Upper lobe of left lung (tissue), 6 donors: ENCODE measurements around the gene AP2A2. TPM values are rescaled to one million over a fixed set of nuclear protein-coding genes. Genes with fewer than 3 reads are reported as not detected.

Experiments used
- ATAC-seq, 2 donors: fragments of 200-7000 bp; cut with Tn5 transposase; one replicate each; pipeline ENCODE4 v1.9.1; 2022; ENCODE audit warnings: mild to moderate bottlenecking in 2 of 2, moderate library complexity in 2 of 2; ENCODE audit not compliant: low FRiP score in 2 of 2
- DNase-seq, 2 donors: peaks; one replicate each; pipeline ENCODE4 v3.0.0-alpha.2; 2019 to 2020
- H3K27ac ChIP-seq, 4 donors: fragments of 200-600 bp; sonication (generic); one replicate each; pipeline ENCODE4 v1.5.1; 2016 to 2019
- H3K27me3 ChIP-seq, 4 donors: fragments of 200-600 bp; sonication (generic); one replicate each; pipeline ENCODE4 v1.5.1; 2017 to 2019
- H3K36me3 ChIP-seq, 4 donors: fragments of 200-600 bp; sonication (generic); one replicate each; pipeline ENCODE4 v1.5.1; 2016 to 2019
- H3K4me1 ChIP-seq, 4 donors: fragments of 200-600 bp; sonication (generic); one replicate each; pipeline ENCODE4 v1.5.1; 2018 to 2019
- H3K4me3 ChIP-seq, 4 donors: fragments of 200-600 bp; sonication (generic); one replicate each; pipeline ENCODE4 v1.5.1; 2017 to 2019; ENCODE audit warnings: mild to moderate bottlenecking in 2 of 4, moderate library complexity in 1 of 4
- H3K9me3 ChIP-seq, 4 donors: fragments of 200-600 bp; sonication (generic); one replicate each; pipeline ENCODE4 v1.5.1; 2018 to 2019
- EP300 ChIP-seq, 4 donors: sonication (generic); formaldehyde crosslinking; IDR thresholded peaks; one replicate each; pipeline ENCODE4 v1.5.1; 2017; ENCODE audit warnings: antibody characterized with exemption in 4 of 4, control low read depth in 2 of 4
- POLR2A ChIP-seq, 4 donors: fragments of 450-650 bp; IDR thresholded peaks; one replicate each; pipeline ENCODE4 v1.5.1; 2016 to 2017; ENCODE audit warnings: antibody characterized with exemption in 4 of 4, mild to moderate bottlenecking in 2 of 4
- POLR2AphosphoS5 ChIP-seq, 2 donors: sonication (generic); formaldehyde crosslinking; IDR thresholded peaks; one replicate each; pipeline ENCODE4 v1.5.1; 2017; ENCODE audit warnings: antibody characterized with exemption in 2 of 2
- WGBS, 2 donors: methylation state at CpG; one replicate each; pipeline ENCODE4 v1.1.5; 2017 to 2018; 5-methylcytosine and 5-hydroxymethylcytosine counted together
- total RNA-seq, 6 donors: library from RNA; depleted of rRNA in 4 of 6; stranded (reverse); fragments of >200 nt in 4 of 6; gene quantifications; one replicate each; pipeline versions ENCODE4 v1.1.0 to v1.2.1, GENCODE V29; 2016 to 2021
- TF ChIP-seq, protein P1 (sequence below), 6 experiments: fragments of 450-650 bp in 4 of 6; fragments of 200-600 bp in 2 of 6; sonication (generic) in 2 of 6; IDR thresholded peaks; one replicate each; pipeline ENCODE4 v1.5.1; 2016 to 2019; ENCODE audit warnings: antibody characterized with exemption in 6 of 6
- donor health status: DM: no; HTN: no; CAD: no; lungs with moderate emphysema.
- donor health status: DM: no; HTN: yes; CAD: no; lungs with severe emphysema.

The AP2A2 gene
- total RNA-seq, 6 donors from 2014 or later = 55.7 to 273 (median 103) TPM

DNA sequence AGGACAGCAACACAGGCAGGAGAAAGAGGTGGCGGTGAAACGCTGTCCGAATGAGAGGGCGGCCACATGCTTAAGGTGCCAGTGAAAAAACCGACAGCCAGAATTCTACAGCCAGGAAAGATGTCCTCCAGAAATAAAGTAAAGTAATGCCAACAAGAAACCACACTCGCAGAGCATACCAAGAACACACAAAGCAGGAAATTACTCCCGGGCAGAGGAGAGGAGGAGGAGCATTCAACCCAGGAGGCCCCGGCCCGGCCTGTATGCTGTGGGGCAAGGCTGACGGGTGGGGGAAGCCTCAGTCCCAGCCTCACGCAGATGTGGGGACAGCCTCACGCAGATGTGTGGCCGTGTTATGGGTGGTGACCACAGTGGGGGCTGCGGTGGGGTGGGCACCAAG, 43.1 kb upstream of the AP2A2 start:
- Histone ChIP-seq H3K4me1 (no peaks in the 10 kb centered on the region), H3K4me3 (no peak overlapping the region), H3K9me3 (no peaks in the 10 kb centered on the region), H3K36me3 (peaks cover 0 to 50% (median 25%) of the 10 kb centered on the region in 4 donors), H3K27ac (no peak overlapping the region), H3K27me3 (no peaks in the 10 kb centered on the region)
- TF ChIP-seq POLR2A (IDR thresholded peaks at IDR 0.05) = no peak
- TF ChIP-seq, protein P1, sequence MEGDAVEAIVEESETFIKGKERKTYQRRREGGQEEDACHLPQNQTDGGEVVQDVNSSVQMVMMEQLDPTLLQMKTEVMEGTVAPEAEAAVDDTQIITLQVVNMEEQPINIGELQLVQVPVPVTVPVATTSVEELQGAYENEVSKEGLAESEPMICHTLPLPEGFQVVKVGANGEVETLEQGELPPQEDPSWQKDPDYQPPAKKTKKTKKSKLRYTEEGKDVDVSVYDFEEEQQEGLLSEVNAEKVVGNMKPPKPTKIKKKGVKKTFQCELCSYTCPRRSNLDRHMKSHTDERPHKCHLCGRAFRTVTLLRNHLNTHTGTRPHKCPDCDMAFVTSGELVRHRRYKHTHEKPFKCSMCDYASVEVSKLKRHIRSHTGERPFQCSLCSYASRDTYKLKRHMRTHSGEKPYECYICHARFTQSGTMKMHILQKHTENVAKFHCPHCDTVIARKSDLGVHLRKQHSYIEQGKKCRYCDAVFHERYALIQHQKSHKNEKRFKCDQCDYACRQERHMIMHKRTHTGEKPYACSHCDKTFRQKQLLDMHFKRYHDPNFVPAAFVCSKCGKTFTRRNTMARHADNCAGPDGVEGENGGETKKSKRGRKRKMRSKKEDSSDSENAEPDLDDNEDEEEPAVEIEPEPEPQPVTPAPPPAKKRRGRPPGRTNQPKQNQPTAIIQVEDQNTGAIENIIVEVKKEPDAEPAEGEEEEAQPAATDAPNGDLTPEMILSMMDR (IDR thresholded peaks at IDR 0.05) = no peak
- no peak for TF ChIP-seq EP300 (IDR thresholded peaks at IDR 0.05)
- no peak for DNase-seq
- no peak for ATAC-seq
- 79 to 81% methylated on average over 14 of the region's 14 CpGs for WGBS, 2 donors

- Histone ChIP-seq H3K9me3 (no peaks in the 10 kb centered on the region), H3K4me3 (no peak overlapping the region), H3K36me3 (peaks cover 0 to 58% (median 28%) of the 10 kb centered on the region in 4 donors), H3K4me1 (no peaks in the 10 kb centered on the region), H3K27me3 (no peaks in the 10 kb centered on the region), H3K27ac (no peak overlapping the region)
- DNase-seq (peak in 1 of 2 donors; percentile 62), ATAC-seq (no peak)
- WGBS, 2 donors = 96% methylated on average over 9 of the region's 10 CpGs; no CpG with 5 or more reads in 1 of the 2 donors
- TF ChIP-seq, protein P1 (IDR thresholded peaks at IDR 0.05) = no peak
- TF ChIP-seq POLR2AphosphoS5 (IDR thresholded peaks at IDR 0.05) = no peak
- TF ChIP-seq EP300 (IDR thresholded peaks at IDR 0.05) = no peak
- no peak for TF ChIP-seq POLR2A (IDR thresholded peaks at IDR 0.05)
These were observed 42.1 kb upstream of the AP2A2 start for GRCh38 chr11:883527-883926.

- Histone ChIP-seq H3K27me3 (no peaks in the 10 kb centered on the region), H3K36me3 (peaks cover 0 to 56% (median 25%) of the 10 kb centered on the region in 4 donors), H3K9me3 (no peaks in the 10 kb centered on the region), H3K4me1 (no peaks in the 10 kb centered on the region), H3K27ac (no peak overlapping the region), H3K4me3 (no peak overlapping the region)
- WGBS, 2 donors = 88 to 89% methylated on average over 11 to 16 of the region's 16 CpGs
- no peak for ATAC-seq
- DNase-seq = peak in 1 of 2 donors; percentile 77
- TF ChIP-seq EP300 (IDR thresholded peaks at IDR 0.05) = no peak
- TF ChIP-seq POLR2AphosphoS5 (IDR thresholded peaks at IDR 0.05) = no peak
- TF ChIP-seq, protein P1 (IDR thresholded peaks at IDR 0.05) = no peak
- TF ChIP-seq POLR2A (IDR thresholded peaks at IDR 0.05) = no peak
These were observed 41.0 kb upstream of the AP2A2 start for GRCh38 chr11:884578-885070.

- 95 to 96% methylated on average over 17 of the region's 17 CpGs for WGBS, 2 donors
- DNase-seq = peak in 1 of 2 donors; percentile 50
- Histone ChIP-seq H3K9me3 (no peaks in the 10 kb centered on the region), H3K27ac (no peak overlapping the region), H3K4me1 (no peaks in the 10 kb centered on the region), H3K4me3 (no peak overlapping the region), H3K27me3 (no peaks in the 10 kb centered on the region), H3K36me3 (peaks cover 0 to 45% (median 21%) of the 10 kb centered on the region in 4 donors)
- ATAC-seq = no peak
- TF ChIP-seq, protein P1 (IDR thresholded peaks at IDR 0.05) = no peak
- TF ChIP-seq EP300 (IDR thresholded peaks at IDR 0.05) (no peak), POLR2AphosphoS5 (IDR thresholded peaks at IDR 0.05) (no peak), POLR2A (IDR thresholded peaks at IDR 0.05) (no peak)
These were observed 39.1 kb upstream of the AP2A2 start for GRCh38 chr11:886568-886967.

- H3K4me1 ChIP-seq = no peaks in the 10 kb centered on the region
- no peaks in the 10 kb centered on the region for H3K9me3 ChIP-seq
- no peak overlapping the region for H3K27ac ChIP-seq
- no peak overlapping the region for H3K4me3 ChIP-seq
- 90 to 99% methylated on average over 2 to 13 of the region's 14 CpGs for WGBS, 2 donors
- H3K27me3 ChIP-seq = no peaks in the 10 kb centered on the region
- peaks cover 0 to 42% (median 20%) of the 10 kb centered on the region in 4 donors for H3K36me3 ChIP-seq
- no peak for TF ChIP-seq POLR2A (IDR thresholded peaks at IDR 0.05)
- TF ChIP-seq, protein P1 (IDR thresholded peaks at IDR 0.05) = no peak
- no peak for TF ChIP-seq POLR2AphosphoS5 (IDR thresholded peaks at IDR 0.05)
- TF ChIP-seq EP300 (IDR thresholded peaks at IDR 0.05) = no peak
- DNase-seq (peak in 1 of 2 donors; percentile 53), ATAC-seq (no peak)
These were observed 38.1 kb upstream of the AP2A2 start for GRCh38 chr11:887589-887988.
